GM12873 (cell line): ENCODE data around the gene MPPED1.

ENCODE experiments used
- TF ChIP-seq, protein P1 (sequence below): IDR thresholded peaks from 2 replicates; pipeline ENCODE4 v1.5.1; 2012; ENCODE audit warnings: low read depth, mild to moderate bottlenecking, moderate library complexity, low read length, control low read depth; ENCODE audit not compliant: insufficient read depth; ENCODE audit errors: missing control alignments

MPPED1 gene

DNA sequence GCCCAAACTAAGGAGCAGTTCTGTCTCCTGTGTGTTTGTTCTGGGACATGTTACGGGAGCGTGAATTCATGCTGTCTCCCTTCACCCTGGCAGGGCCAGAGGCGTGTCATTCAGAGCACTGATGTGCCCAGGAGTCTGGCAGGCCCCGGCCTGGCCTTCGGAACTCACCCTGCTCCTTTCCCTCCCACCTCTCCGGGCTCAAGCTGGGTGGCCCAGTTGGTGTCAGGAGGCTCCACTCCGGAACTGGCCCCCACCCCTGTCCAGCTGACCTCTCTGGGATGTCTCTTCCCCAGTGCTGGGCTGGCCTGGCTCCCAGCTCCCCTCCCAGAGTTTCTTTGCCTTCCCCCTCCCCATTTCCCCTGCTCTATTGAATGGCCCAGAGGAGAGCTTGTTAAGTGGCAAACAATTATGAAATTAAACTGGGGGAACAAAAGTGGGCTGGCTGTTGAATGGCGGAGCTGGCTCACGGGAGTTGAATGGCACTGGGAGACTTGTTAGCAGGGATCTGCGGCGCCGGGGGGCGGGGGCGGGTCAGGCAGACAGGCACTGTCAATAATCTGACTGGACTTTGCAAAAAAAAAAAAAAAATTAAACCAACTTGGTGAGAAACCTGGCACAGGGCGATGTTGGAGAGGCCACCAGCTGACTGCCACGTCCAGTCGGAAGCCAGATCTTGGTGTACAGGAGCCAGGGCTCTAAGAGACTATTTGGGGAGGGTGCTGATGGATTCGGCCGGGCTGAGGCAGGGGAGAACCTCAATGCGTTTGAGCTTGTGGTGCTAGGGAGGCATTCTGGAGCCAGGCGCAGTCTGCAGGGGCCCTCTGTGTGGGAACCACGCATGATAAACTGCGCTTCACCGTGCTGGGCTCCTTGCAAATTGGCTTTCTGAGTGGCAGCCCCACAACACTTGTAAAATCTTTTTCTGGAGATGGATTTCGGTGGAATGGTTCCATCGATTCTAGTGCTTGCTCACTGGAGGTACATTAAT, 1.3 kb downstream of the MPPED1 start:
- TF ChIP-seq, protein P1, sequence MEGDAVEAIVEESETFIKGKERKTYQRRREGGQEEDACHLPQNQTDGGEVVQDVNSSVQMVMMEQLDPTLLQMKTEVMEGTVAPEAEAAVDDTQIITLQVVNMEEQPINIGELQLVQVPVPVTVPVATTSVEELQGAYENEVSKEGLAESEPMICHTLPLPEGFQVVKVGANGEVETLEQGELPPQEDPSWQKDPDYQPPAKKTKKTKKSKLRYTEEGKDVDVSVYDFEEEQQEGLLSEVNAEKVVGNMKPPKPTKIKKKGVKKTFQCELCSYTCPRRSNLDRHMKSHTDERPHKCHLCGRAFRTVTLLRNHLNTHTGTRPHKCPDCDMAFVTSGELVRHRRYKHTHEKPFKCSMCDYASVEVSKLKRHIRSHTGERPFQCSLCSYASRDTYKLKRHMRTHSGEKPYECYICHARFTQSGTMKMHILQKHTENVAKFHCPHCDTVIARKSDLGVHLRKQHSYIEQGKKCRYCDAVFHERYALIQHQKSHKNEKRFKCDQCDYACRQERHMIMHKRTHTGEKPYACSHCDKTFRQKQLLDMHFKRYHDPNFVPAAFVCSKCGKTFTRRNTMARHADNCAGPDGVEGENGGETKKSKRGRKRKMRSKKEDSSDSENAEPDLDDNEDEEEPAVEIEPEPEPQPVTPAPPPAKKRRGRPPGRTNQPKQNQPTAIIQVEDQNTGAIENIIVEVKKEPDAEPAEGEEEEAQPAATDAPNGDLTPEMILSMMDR: no peak

DNA sequence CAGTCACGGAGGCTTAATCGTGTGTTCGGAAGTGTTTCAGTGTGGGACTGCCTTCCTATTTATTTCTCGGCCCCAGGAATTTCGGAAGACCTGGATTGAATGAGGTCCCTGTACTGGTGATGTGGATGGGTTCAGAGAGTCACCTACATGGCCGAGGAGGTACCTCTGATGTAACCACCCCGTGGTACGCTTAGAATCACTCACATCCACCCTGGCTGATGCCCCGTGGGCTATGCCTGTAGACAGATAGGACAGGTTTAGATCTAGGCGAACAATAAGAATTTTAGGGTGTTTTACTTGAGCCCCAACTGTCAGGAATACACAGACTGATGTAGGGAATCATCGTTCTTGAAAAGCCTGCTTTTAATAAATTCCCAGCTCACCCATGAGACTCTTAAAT, 2.0 kb downstream of the MPPED1 start:
- TF ChIP-seq, protein P1: no peak

DNA sequence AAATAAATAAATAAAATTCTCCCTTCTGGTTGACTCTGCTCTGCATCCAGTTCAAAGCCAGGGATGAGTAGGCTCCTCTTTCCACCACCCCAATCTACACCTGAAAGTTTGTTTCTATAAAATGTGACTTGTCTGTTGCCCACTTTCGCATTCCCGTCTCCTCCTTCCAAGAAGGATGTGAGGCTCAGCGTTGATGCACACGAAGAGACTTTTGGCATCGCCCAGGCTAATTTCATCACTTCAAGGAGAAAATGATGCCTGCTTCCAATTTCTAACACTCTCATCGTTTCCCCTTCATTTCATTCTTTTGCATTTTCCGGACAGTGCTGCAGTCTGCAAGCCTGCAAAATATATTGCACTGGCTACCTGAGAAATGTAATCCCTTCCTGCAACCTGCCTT, 3.9 kb downstream of the MPPED1 start:
- TF ChIP-seq, protein P1: no peak

DNA sequence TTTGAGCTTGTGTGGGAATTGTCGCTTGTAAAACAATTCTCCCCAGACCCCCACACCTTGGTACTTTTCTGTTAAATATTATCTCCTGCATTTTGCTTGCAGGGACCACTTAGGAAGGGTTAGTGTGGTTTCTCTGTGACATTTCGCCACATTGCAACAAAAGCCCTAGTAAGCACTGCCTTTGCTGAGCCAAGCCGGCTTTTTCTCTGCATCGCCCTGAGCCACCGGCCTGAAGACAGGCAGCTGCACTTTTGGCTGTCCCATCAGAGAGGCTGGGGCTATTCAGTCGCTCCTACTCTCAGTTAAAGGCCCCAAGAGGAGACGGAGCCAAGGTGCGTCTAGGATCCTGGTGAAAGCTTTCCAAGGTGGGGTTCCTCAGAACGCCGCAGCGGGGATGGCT, 5.7 kb downstream of the MPPED1 start:
- TF ChIP-seq, protein P1: no peak

DNA sequence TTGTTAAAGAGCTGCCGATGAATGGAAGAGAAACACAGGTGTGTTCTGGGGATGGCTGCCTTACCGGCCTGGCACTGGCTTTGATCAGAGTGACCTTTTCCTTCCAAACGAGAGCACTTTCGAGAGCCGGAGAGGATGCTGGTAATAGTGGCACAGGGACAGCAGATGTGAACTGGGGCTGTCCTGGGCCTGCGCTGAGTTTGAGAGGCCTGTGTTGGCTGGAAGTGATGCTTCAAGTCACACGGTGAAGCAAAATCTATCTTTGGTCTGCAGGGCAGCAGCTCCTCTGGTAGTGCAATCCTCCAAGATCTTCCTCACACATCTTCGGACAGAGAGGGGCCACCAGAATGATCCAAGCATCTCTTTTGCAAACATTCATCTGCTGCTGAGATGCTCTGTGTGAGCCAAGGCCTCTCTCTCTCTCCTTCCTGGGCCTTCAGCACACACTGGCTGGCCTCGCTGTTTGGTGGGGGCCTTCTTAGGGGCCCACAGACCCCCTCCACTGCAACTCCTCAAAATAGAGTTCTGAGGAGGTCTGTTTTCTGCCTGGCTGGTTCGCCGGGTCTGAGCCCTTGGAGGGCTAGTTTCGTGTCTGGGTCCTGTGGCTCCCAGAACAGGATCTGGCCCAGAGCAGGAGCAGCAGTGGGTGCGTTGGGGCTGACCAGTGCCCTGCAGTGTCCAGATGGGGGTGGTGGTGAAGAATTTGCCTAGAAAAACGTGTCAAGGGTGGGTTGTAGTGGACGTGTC, 6.4 kb downstream of the MPPED1 start:
- TF ChIP-seq, protein P1: no peak

DNA sequence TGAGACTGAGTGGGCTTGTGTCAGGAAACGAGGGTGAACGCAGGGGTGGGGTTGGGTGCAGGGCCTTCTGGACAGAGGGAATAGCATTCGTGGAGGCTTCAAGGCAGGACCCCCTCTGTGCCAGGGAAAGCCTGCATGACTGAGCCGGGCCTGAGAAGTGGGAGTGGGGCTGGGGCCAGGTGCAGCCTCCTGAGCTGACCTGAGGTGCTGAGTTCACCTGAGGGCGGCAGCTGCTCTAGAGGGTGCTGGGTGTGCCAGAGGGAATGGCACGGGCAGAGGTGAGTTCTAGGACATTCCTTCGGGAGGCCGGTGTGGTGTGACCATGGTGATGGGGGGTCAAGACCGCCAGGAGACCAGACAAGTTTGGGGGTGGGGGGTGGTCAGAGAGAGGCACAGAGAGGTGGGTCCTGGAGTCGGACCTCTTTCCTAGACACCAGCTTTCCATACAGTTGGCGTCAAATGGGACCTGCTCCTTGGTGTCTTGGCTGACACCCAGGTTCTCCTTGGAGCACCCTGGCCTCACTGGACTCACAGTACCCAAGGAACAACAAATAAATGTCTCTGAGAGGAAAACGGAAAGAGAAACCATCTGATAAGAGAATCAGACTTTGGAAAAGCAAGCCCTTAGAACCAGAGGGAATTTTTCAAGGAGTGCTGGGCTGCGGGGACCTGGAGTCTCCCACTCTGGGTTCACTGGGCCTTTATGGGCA, 7.7 kb downstream of the MPPED1 start:
- TF ChIP-seq, protein P1: no peak
